Measurements from ENCODE around the gene DEUP1.

- no peak for TF ChIP-seq CTCF (IDR thresholded peaks at IDR 0.05)
- TF ChIP-seq POLR2A (IDR thresholded peaks at IDR 0.05): no peak
Observed at GRCh38 chr11:93480756-93481155, 150.2 kb downstream of the DEUP1 start.
